ENCODE data around the gene GNG8. TPM values are rescaled to one million over a fixed set of nuclear protein-coding genes. Genes with fewer than 3 reads are reported as not detected.

Gene GNG8
- total RNA-seq, 2 donors from 2014 or later = not detected

- Mint-ChIP-seq H3K4me3 (no peak overlapping the region), H3K27me3 (ENCODE audit: insufficient read depth) (peaks cover 88% of the 10 kb centered on the region), H3K9me3 (peaks cover 22% of the 10 kb centered on the region), H3K4me1 (no peaks in the 10 kb centered on the region), H3K27ac (no peak overlapping the region), H3K36me3 (ENCODE audit: low read depth) (peaks cover 5% of the 10 kb centered on the region)
- H3K4me3 ChIP-seq (ENCODE audit: low read length) = no peak overlapping the region
- no peaks in the 10 kb centered on the region for H3K4me1 ChIP-seq (ENCODE audit: control insufficient read depth, insufficient read depth, low read length)
- peaks cover 10% of the 10 kb centered on the region for H3K9me3 ChIP-seq (ENCODE audit: control insufficient read depth, low read length)
- peaks cover 76% of the 10 kb centered on the region for H3K27me3 ChIP-seq (ENCODE audit: control insufficient read depth, insufficient read depth, low read length, poor library complexity, severe bottlenecking)
- 41 to 49% methylated on average over 3 of the region's 3 CpGs for whole genome bisulfite sequencing, 2 experiments (ENCODE audit: insufficient coverage in 1 of 2, insufficient read length in 1 of 2)
- no peak for TF ChIP-seq CTCF (conservative IDR thresholded peaks at IDR 0.05)
- no peak overlapping the region for H3K27ac ChIP-seq (ENCODE audit: low read depth, low read length)
- H3K36me3 ChIP-seq (ENCODE audit: control insufficient read depth, insufficient read depth, low read length) = no peaks in the 10 kb centered on the region
- DNase-seq = no peak
- no peak overlapping the region for H3K9ac ChIP-seq (ENCODE audit: extremely low read depth, low read length, poor library complexity, severe bottlenecking)
Measured at GRCh38 chr19:46644720-46645119, 8.7 kb upstream of the GNG8 start.

DNA sequence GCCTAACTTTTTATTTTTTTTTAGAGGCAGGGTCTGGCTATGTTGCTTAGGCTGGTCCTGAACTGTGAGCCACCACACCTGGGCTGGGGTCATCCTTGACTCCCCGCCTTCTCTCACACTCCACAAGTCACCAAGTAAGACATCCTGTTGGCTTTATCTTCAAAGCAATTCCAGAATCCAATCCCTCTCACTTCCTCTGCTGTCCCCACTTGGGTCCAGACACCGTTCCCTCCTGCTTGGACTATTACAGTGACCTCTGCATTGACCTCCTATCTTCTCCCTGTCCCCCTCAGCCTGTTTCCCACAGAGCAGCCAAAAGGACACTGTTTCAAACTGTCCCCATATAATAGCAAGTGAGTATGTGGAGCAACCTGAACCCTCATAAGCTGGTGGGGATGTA, 4.7 kb upstream of the GNG8 start:
- Mint-ChIP-seq H3K27ac (no peak overlapping the region), H3K4me1 (no peaks in the 10 kb centered on the region), H3K27me3 (ENCODE audit: insufficient read depth) (peaks cover 58% of the 10 kb centered on the region), H3K4me3 (no peak overlapping the region), H3K36me3 (ENCODE audit: low read depth) (no peaks in the 10 kb centered on the region), H3K9me3 (peaks cover under 1% of the 10 kb centered on the region)
- Histone ChIP-seq H3K4me3 (ENCODE audit: low read length) (no peak overlapping the region), H3K27me3 (ENCODE audit: control insufficient read depth, insufficient read depth, low read length, poor library complexity, severe bottlenecking) (peaks cover 77% of the 10 kb centered on the region), H3K9me3 (ENCODE audit: control insufficient read depth, low read length) (no peaks in the 10 kb centered on the region), H3K9ac (ENCODE audit: extremely low read depth, low read length, poor library complexity, severe bottlenecking) (no peak overlapping the region), H3K36me3 (ENCODE audit: control insufficient read depth, insufficient read depth, low read length) (no peaks in the 10 kb centered on the region), H3K27ac (ENCODE audit: low read depth, low read length) (no peak overlapping the region), H3K4me1 (ENCODE audit: control insufficient read depth, insufficient read depth, low read length) (no peaks in the 10 kb centered on the region)
- 80 to 85% methylated on average over 1 to 2 of the region's 2 CpGs for WGBS, 2 experiments (ENCODE audit: insufficient coverage in 1 of 2, insufficient read length in 1 of 2)
- TF ChIP-seq CTCF (conservative IDR thresholded peaks at IDR 0.05) = no peak
- no peak for DNase-seq

DNA sequence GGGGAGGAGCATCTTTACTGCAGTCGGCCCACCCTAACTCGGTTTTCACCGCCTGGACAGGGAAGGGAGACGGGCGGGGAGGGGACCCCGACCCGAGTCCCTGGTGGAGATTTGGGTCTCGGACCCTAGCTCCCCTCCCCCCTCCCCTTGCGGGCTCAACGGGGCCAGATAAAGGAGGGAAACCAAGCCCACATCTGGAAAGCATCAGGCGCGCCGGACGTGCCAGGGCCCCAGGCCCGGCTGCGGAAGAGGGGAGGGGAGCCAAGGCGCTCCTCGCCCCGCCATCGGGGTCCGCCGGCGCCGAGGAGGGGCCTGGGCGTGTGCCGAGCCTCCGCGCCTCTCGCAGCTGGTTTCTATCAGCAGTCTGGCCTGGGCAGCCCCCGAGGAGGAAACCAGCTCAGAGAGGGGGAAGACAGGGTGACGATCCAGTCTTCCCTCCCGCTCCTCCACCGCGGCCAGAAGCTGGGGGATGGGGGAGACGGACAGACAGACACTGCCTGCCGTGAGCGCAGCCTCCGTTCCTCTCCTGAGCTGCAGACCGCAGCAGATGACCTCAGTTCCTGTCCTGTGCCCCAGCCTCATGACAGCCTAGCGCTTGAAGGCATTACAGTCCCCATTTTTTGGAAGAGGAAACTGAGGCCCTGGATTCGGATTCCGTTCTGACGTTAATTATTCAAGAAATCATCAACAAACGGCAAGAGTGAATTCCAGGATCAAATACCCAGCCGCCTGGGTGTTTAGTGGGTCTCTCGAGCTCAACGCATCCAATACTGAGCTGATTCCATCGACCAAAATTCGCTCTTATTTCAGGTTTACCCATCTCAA, 3.6 kb upstream of the GNG8 start:
- H3K27me3 Mint-ChIP-seq (ENCODE audit: insufficient read depth) = peaks cover 54% of the 10 kb centered on the region
- Histone ChIP-seq H3K4me1 (ENCODE audit: control insufficient read depth, insufficient read depth, low read length) (no peaks in the 10 kb centered on the region), H3K27ac (ENCODE audit: low read depth, low read length) (no peak overlapping the region), H3K4me3 (ENCODE audit: low read length) (peak overlapping the region; percentile 78), H3K27me3 (ENCODE audit: control insufficient read depth, insufficient read depth, low read length, poor library complexity, severe bottlenecking) (peaks cover 76% of the 10 kb centered on the region), H3K9ac (ENCODE audit: extremely low read depth, low read length, poor library complexity, severe bottlenecking) (peak overlapping the region; percentile 25), H3K9me3 (ENCODE audit: control insufficient read depth, low read length) (no peaks in the 10 kb centered on the region), H3K36me3 (ENCODE audit: control insufficient read depth, insufficient read depth, low read length) (no peaks in the 10 kb centered on the region)
- WGBS, 2 experiments (ENCODE audit: insufficient coverage in 1 of 2, insufficient read length in 1 of 2) = 11 to 27% methylated on average over 16 to 43 of the region's 49 CpGs
- TF ChIP-seq CTCF (conservative IDR thresholded peaks at IDR 0.05) = no peak
- DNase-seq = no peak
- H3K36me3 Mint-ChIP-seq (ENCODE audit: low read depth) = no peaks in the 10 kb centered on the region
- no peaks in the 10 kb centered on the region for H3K9me3 Mint-ChIP-seq
- H3K4me3 Mint-ChIP-seq = no peak overlapping the region
- H3K4me1 Mint-ChIP-seq = no peaks in the 10 kb centered on the region
- H3K27ac Mint-ChIP-seq = no peak overlapping the region

All from endodermal cell (in vitro differentiated cells).